HUES48 (cell line): ENCODE results near the gene KCTD18.

Experiments
- H3K27ac ChIP-seq: one replicate; pipeline ENCODE4 v1.7.0; 2013; ENCODE audit warnings: low read depth, low read length, inconsistent platforms
- H3K27me3 ChIP-seq: 2 replicates; pipeline ENCODE4 v1.6.1; 2013; ENCODE audit warnings: mild to moderate bottlenecking, low read length; ENCODE audit not compliant: control insufficient read depth, insufficient read depth
- H3K36me3 ChIP-seq: 2 replicates; pipeline ENCODE4 v1.6.1; 2013; ENCODE audit warnings: low read length; ENCODE audit not compliant: control insufficient read depth, insufficient read depth
- H3K4me1 ChIP-seq: 2 replicates; pipeline ENCODE4 v1.6.1; 2013; ENCODE audit warnings: mild to moderate bottlenecking, low read length; ENCODE audit not compliant: control insufficient read depth, insufficient read depth
- H3K4me3 ChIP-seq: 2 replicates; pipeline ENCODE4 v1.5.1; 2013; ENCODE audit warnings: mild to moderate bottlenecking, low read depth, low read length
- H3K9ac ChIP-seq: 2 replicates; pipeline ENCODE4 v1.6.1; 2013; ENCODE audit warnings: mild to moderate bottlenecking, low read depth, low read length, moderate library complexity
- H3K9me3 ChIP-seq: 2 replicates; pipeline ENCODE4 v1.6.1; 2013; ENCODE audit warnings: low read length; ENCODE audit not compliant: control insufficient read depth, insufficient read depth

Gene KCTD18

GRCh38 chr2:200515155-200515554 lies 5.3 kb upstream of the KCTD18 start:
- Histone ChIP-seq H3K27ac (no peak overlapping the region), H3K4me3 (no peak overlapping the region), H3K4me1 (peaks cover 5% of the 10 kb centered on the region; the same call in 1 of the 2 replicates)

GRCh38 chr2:200509235-200509611 lies 645 bp downstream of the KCTD18 start:
- Histone ChIP-seq H3K27ac (peak overlapping the region; percentile 71), H3K4me3 (peak overlapping the region; percentile 83), H3K9ac (peak overlapping the region; percentile 81), H3K9me3 (no peaks in the 10 kb centered on the region), H3K4me1 (peaks cover 5% of the 10 kb centered on the region; the same call in 1 of the 2 replicates), H3K27me3 (peaks cover 5% of the 10 kb centered on the region; the same call in 1 of the 2 replicates), H3K36me3 (no peaks in the 10 kb centered on the region)

More at GRCh38 chr2:200515155-200515554, 5.3 kb upstream of the KCTD18 start:
- peaks cover 5% of the 10 kb centered on the region; the same call in 1 of the 2 replicates for H3K27me3 ChIP-seq
- no peaks in the 10 kb centered on the region for H3K9me3 ChIP-seq
- no peak overlapping the region for H3K9ac ChIP-seq
- H3K36me3 ChIP-seq: no peaks in the 10 kb centered on the region

GRCh38 chr2:200507179-200507578 lies 2.7 kb downstream of the KCTD18 start:
- H3K9me3 ChIP-seq: no peaks in the 10 kb centered on the region
- no peak overlapping the region for H3K9ac ChIP-seq
- no peak overlapping the region for H3K27ac ChIP-seq
- no peaks in the 10 kb centered on the region for H3K27me3 ChIP-seq
- no peaks in the 10 kb centered on the region for H3K36me3 ChIP-seq
- H3K4me1 ChIP-seq: peaks cover 5% of the 10 kb centered on the region; the same call in 1 of the 2 replicates
- H3K4me3 ChIP-seq: no peak overlapping the region

- H3K4me1 ChIP-seq: peaks cover 5% of the 10 kb centered on the region; the same call in 1 of the 2 replicates
- H3K9ac ChIP-seq: no peak overlapping the region
- H3K36me3 ChIP-seq: no peaks in the 10 kb centered on the region
- no peaks in the 10 kb centered on the region for H3K27me3 ChIP-seq
- no peak overlapping the region for H3K4me3 ChIP-seq
- H3K27ac ChIP-seq: no peak overlapping the region
- H3K9me3 ChIP-seq: no peaks in the 10 kb centered on the region
Observed at GRCh38 chr2:200506679-200507078, 3.2 kb downstream of the KCTD18 start.

GRCh38 chr2:200502196-200502595 lies 7.7 kb downstream of the KCTD18 start:
- no peak overlapping the region for H3K9ac ChIP-seq
- H3K9me3 ChIP-seq: no peaks in the 10 kb centered on the region
- no peak overlapping the region for H3K27ac ChIP-seq
- no peaks in the 10 kb centered on the region for H3K27me3 ChIP-seq
- H3K4me3 ChIP-seq: no peak overlapping the region
- H3K4me1 ChIP-seq: no peaks in the 10 kb centered on the region
- H3K36me3 ChIP-seq: no peaks in the 10 kb centered on the region

- Histone ChIP-seq H3K27me3 (no peaks in the 10 kb centered on the region), H3K4me3 (no peak overlapping the region), H3K9me3 (no peaks in the 10 kb centered on the region), H3K36me3 (no peaks in the 10 kb centered on the region), H3K27ac (no peak overlapping the region), H3K4me1 (no peaks in the 10 kb centered on the region), H3K9ac (no peak overlapping the region)
Observed at GRCh38 chr2:200498402-200499162, 11.3 kb downstream of the KCTD18 start.

- no peak overlapping the region for H3K9ac ChIP-seq
- H3K4me1 ChIP-seq: no peaks in the 10 kb centered on the region
- no peaks in the 10 kb centered on the region for H3K27me3 ChIP-seq
- no peaks in the 10 kb centered on the region for H3K36me3 ChIP-seq
- H3K9me3 ChIP-seq: no peaks in the 10 kb centered on the region
- H3K4me3 ChIP-seq: no peak overlapping the region
- H3K27ac ChIP-seq: no peak overlapping the region
Observed at GRCh38 chr2:200496696-200497095, 13.2 kb downstream of the KCTD18 start.

- H3K9me3 ChIP-seq: no peaks in the 10 kb centered on the region; the same call in 1 of the 2 replicates
- no peaks in the 10 kb centered on the region for H3K27me3 ChIP-seq
- H3K27ac ChIP-seq: no peak overlapping the region
- no peak overlapping the region for H3K4me3 ChIP-seq
- no peak overlapping the region for H3K9ac ChIP-seq
- H3K4me1 ChIP-seq: no peaks in the 10 kb centered on the region
- H3K36me3 ChIP-seq: no peaks in the 10 kb centered on the region
Observed at GRCh38 chr2:200494048-200494447, 15.8 kb downstream of the KCTD18 start.

GRCh38 chr2:200492656-200493055 lies 17.2 kb downstream of the KCTD18 start:
- no peaks in the 10 kb centered on the region for H3K27me3 ChIP-seq
- no peak overlapping the region for H3K9ac ChIP-seq
- H3K36me3 ChIP-seq: no peaks in the 10 kb centered on the region
- H3K4me3 ChIP-seq: no peak overlapping the region
- H3K27ac ChIP-seq: no peak overlapping the region
- no peaks in the 10 kb centered on the region for H3K4me1 ChIP-seq
- H3K9me3 ChIP-seq: no peaks in the 10 kb centered on the region; the same call in 1 of the 2 replicates

- H3K36me3 ChIP-seq: no peaks in the 10 kb centered on the region
- no peaks in the 10 kb centered on the region; the same call in 1 of the 2 replicates for H3K9me3 ChIP-seq
- no peaks in the 10 kb centered on the region for H3K27me3 ChIP-seq
- H3K9ac ChIP-seq: no peak overlapping the region
- H3K27ac ChIP-seq: no peak overlapping the region
- no peak overlapping the region for H3K4me3 ChIP-seq
- no peaks in the 10 kb centered on the region for H3K4me1 ChIP-seq
Observed at GRCh38 chr2:200490001-200490400, 19.9 kb downstream of the KCTD18 start.

- Histone ChIP-seq H3K9ac (no peak overlapping the region), H3K4me3 (no peak overlapping the region), H3K27me3 (no peaks in the 10 kb centered on the region), H3K27ac (no peak overlapping the region), H3K4me1 (peaks cover 3% of the 10 kb centered on the region; the same call in 1 of the 2 replicates), H3K36me3 (no peaks in the 10 kb centered on the region), H3K9me3 (no peaks in the 10 kb centered on the region; the same call in 1 of the 2 replicates)
Observed at GRCh38 chr2:200488169-200488568, 21.7 kb downstream of the KCTD18 start.
